Neural progenitor cell (in vitro differentiated cells): Measurements from ENCODE around the gene FRYL.
"Not testable (repeated sequence)": the region's sequence is repeated elsewhere in the genome, so short reads cannot be mapped to it uniquely, and the experiment has no call there.

Source experiments
- EZH2 ChIP-seq: fragments of 200-600 bp; sonication (generic); IDR thresholded peaks from 2 replicates; pipeline ENCODE4 v1.6.1; 2017; ENCODE audit warnings: antibody characterized with exemption, mild to moderate bottlenecking, moderate library complexity
- EZH2phosphoT487 ChIP-seq: fragments of 200-600 bp; sonication (generic); IDR thresholded peaks from 2 replicates; pipeline ENCODE4 v1.6.1; 2017; ENCODE audit warnings: antibody characterized with exemption
- TF ChIP-seq, protein P1 (sequence below): fragments of 200-600 bp; sonication (generic); IDR thresholded peaks from 2 replicates; pipeline ENCODE4 v1.5.1; 2017; ENCODE audit warnings: antibody characterized with exemption, mild to moderate bottlenecking

DNA sequence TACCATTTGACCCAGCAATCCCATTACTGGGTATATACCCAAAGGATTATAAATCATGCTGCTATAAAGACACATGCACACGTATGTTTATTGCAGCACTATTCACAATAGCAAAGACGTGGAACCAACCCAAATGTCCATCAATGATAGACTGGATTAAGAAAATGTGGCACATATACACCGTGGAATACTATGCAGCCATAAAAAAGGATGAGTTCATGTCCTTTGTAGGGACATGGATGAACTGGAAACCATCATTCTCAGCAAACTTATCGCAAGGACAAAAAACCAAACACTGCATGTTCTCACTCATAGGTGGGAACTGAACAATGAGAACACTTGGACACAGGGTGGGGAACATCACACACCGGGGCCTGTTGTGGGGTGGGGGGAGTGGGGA, 34.9 kb downstream of the FRYL start:
- TF ChIP-seq, protein P1, sequence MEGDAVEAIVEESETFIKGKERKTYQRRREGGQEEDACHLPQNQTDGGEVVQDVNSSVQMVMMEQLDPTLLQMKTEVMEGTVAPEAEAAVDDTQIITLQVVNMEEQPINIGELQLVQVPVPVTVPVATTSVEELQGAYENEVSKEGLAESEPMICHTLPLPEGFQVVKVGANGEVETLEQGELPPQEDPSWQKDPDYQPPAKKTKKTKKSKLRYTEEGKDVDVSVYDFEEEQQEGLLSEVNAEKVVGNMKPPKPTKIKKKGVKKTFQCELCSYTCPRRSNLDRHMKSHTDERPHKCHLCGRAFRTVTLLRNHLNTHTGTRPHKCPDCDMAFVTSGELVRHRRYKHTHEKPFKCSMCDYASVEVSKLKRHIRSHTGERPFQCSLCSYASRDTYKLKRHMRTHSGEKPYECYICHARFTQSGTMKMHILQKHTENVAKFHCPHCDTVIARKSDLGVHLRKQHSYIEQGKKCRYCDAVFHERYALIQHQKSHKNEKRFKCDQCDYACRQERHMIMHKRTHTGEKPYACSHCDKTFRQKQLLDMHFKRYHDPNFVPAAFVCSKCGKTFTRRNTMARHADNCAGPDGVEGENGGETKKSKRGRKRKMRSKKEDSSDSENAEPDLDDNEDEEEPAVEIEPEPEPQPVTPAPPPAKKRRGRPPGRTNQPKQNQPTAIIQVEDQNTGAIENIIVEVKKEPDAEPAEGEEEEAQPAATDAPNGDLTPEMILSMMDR = not testable (repeated sequence)
- TF ChIP-seq EZH2, EZH2phosphoT487: not testable (repeated sequence)
